Cardiac muscle cell (in vitro differentiated cells and primary cell): ENCODE data around the gene FARS2. TPM values are rescaled to one million over a fixed set of nuclear protein-coding genes. Genes with fewer than 3 reads are reported as not detected.

Experiments used
- DNase-seq, 2 donors: peaks; one replicate each; pipeline versions ENCODE4 v3.0.0 to v3.0.0-alpha.2; 2010 to 2017; ENCODE audit warnings: low read depth in 1 of 2, low spot score in 1 of 2
- H3K27ac ChIP-seq: fragments of 200-600 bp; sonication (generic); 2 replicates; pipeline ENCODE4 v1.5.1; 2016
- H3K27me3 ChIP-seq: fragments of 200-600 bp; sonication (generic); 2 replicates; pipeline ENCODE4 v1.6.0; 2016; ENCODE audit warnings: control low read depth
- H3K36me3 ChIP-seq: fragments of 200-600 bp; sonication (generic); 2 replicates; pipeline ENCODE4 v1.5.1; 2016; ENCODE audit warnings: control low read depth
- H3K4me1 ChIP-seq: fragments of 200-600 bp; sonication (generic); 2 replicates; pipeline ENCODE4 v1.8.1; 2017; ENCODE audit warnings: low read depth, mild to moderate bottlenecking, mixed run types
- H3K4me3 ChIP-seq: fragments of 200-600 bp; sonication (generic); 2 replicates; pipeline ENCODE4 v1.5.1; 2016; ENCODE audit warnings: mild to moderate bottlenecking
- H3K9me3 ChIP-seq: fragments of 200-600 bp; sonication (generic); 2 replicates; pipeline ENCODE4 v1.5.1; 2017; ENCODE audit warnings: low read depth, mild to moderate bottlenecking, control low read depth
- CTCF ChIP-seq: IDR thresholded peaks from 2 replicates; pipeline ENCODE4 v1.5.1; 2012; ENCODE audit warnings: low read depth, mild to moderate bottlenecking, low read length
- polyA plus RNA-seq: library from polyadenylated mRNA; unstranded; fragments of >200 nt; fragmentation: Nextera tagmentation; extraction: Ambion mirVana; gene quantifications from 2 replicates; pipeline ENCODE4 v1.2.1, GENCODE V29; 2016
- total RNA-seq: library from RNA; depleted of rRNA; stranded (reverse); fragments of >200 nt; gene quantifications from 2 replicates; pipeline ENCODE4 v1.2.3, GENCODE V29; 2016

FARS2 gene
- total and polyA plus RNA-seq, 2 experiments from 2014 or later, result 12.4 to 22.5 TPM

GRCh38 chr6:5424726-5425125 is 163.4 kb downstream of the FARS2 start:
- Histone ChIP-seq H3K27ac (no peak overlapping the region), H3K9me3 (no peaks in the 10 kb centered on the region), H3K36me3 (no peaks in the 10 kb centered on the region), H3K4me3 (no peak overlapping the region), H3K27me3 (no peaks in the 10 kb centered on the region), H3K4me1 (no peaks in the 10 kb centered on the region)
- no peak for DNase-seq
- no peak for TF ChIP-seq CTCF

- H3K27me3 ChIP-seq, result no peaks in the 10 kb centered on the region
- H3K4me1 ChIP-seq, result no peaks in the 10 kb centered on the region
- no peaks in the 10 kb centered on the region for H3K36me3 ChIP-seq
- TF ChIP-seq CTCF, result no peak
- no peak overlapping the region for H3K4me3 ChIP-seq
- no peak overlapping the region for H3K27ac ChIP-seq
- H3K9me3 ChIP-seq, result no peaks in the 10 kb centered on the region
- DNase-seq, result no peak
Observed at GRCh38 chr6:5425267-5425666, 164.0 kb downstream of the FARS2 start.

- H3K4me3 ChIP-seq, result no peak overlapping the region
- DNase-seq, result no peak
- H3K27me3 ChIP-seq, result no peaks in the 10 kb centered on the region
- no peaks in the 10 kb centered on the region for H3K9me3 ChIP-seq
- H3K36me3 ChIP-seq, result no peaks in the 10 kb centered on the region
- no peaks in the 10 kb centered on the region for H3K4me1 ChIP-seq
- no peak for TF ChIP-seq CTCF
- no peak overlapping the region for H3K27ac ChIP-seq
Observed at GRCh38 chr6:5425797-5426196, 164.5 kb downstream of the FARS2 start.

GRCh38 chr6:5427586-5427985 is 166.3 kb downstream of the FARS2 start:
- Histone ChIP-seq H3K9me3 (no peaks in the 10 kb centered on the region), H3K4me3 (no peak overlapping the region), H3K27me3 (no peaks in the 10 kb centered on the region), H3K27ac (no peak overlapping the region), H3K36me3 (no peaks in the 10 kb centered on the region), H3K4me1 (no peaks in the 10 kb centered on the region)
- DNase-seq, result no peak
- TF ChIP-seq CTCF, result no peak

GRCh38 chr6:5433324-5433723 is 172.0 kb downstream of the FARS2 start:
- Histone ChIP-seq H3K9me3 (no peaks in the 10 kb centered on the region), H3K4me1 (no peaks in the 10 kb centered on the region), H3K4me3 (no peak overlapping the region), H3K27me3 (no peaks in the 10 kb centered on the region), H3K36me3 (no peaks in the 10 kb centered on the region), H3K27ac (no peak overlapping the region)
- TF ChIP-seq CTCF, result no peak
- DNase-seq, result no peak

- H3K36me3 ChIP-seq, result no peaks in the 10 kb centered on the region
- no peak for TF ChIP-seq CTCF
- H3K27me3 ChIP-seq, result no peaks in the 10 kb centered on the region
- DNase-seq, result peak in 1 of 2 donors; percentile 11
- no peak overlapping the region for H3K27ac ChIP-seq
- H3K4me3 ChIP-seq, result no peak overlapping the region
- H3K9me3 ChIP-seq, result no peaks in the 10 kb centered on the region
- peaks cover 7% of the 10 kb centered on the region for H3K4me1 ChIP-seq
Observed at GRCh38 chr6:5435449-5435848, 174.1 kb downstream of the FARS2 start.
